HepG2 (cell line): ENCODE results near the gene ALDH3B2. TPM values are rescaled to one million over a fixed set of nuclear protein-coding genes. Genes with fewer than 3 reads are reported as not detected.
"Not testable (repeated sequence)": the region's sequence is repeated elsewhere in the genome, so short reads cannot be mapped to it uniquely, and the experiment has no call there.

Source experiments
- ATAC-seq: fragments of 200-7000 bp; cut with Tn5 transposase; 3 replicates; pipeline ENCODE4 v1.9.1; 2020; ENCODE audit warnings: mild to moderate bottlenecking, moderate library complexity
- BruUV-seq: library from RNA; stranded (reverse); fragments of 400-500 nt; replicated peaks from 2 replicates; lab custom pipeline; 2021; lab: Mats Ljungman, UMichigan
- CTCF ChIA-PET: fragments of 300-600 bp; formaldehyde crosslinking; extraction: SDS; loops from one replicate; lab custom pipeline; 2021; ENCODE audit warnings: low total read pairs, inconsistent platforms, low intra/inter-chr PET ratio; lab: Yijun Ruan, JAX
- POLR2A ChIA-PET: fragments of 350-600 bp; sonication (Branson Sonifier 250); formaldehyde crosslinking; loops from one replicate; lab custom pipeline; 2020; ENCODE audit warnings: antibody characterized with exemption, inconsistent platforms; lab: Yijun Ruan, JAX
- DNase-seq: peaks from one replicate; pipeline ENCODE4 v3.0.0-alpha.2; 2015; ENCODE audit warnings: low spot score
- FAIRE-seq: peaks from 3 replicates; lab custom pipeline; 2011; peaks lifted over from hg19 to GRCh38; lab: Jason Lieb, UNC
- H2AFZ ChIP-seq: one replicate; pipeline ENCODE4 v1.6.1; 2011; ENCODE audit warnings: low read length, inconsistent platforms
- H3K27ac ChIP-seq: fragments of 300-600 bp; 3 replicates; pipeline ENCODE4 v1.8.0; 2011; ENCODE audit warnings: mixed run types, mild to moderate bottlenecking, mixed read lengths, low read length, inconsistent platforms; ENCODE audit not compliant: insufficient read depth; ENCODE audit errors: extremely low read length
- H3K27me3 ChIP-seq, 2 experiments: fragments of 200-600 bp in 1 of 2; 2 replicates in 1 of 2; 3 replicates in 1 of 2; pipeline versions ENCODE4 v1.6.0 to v1.8.0; 2011; ENCODE audit warnings: low read length in 2 of 2, mild to moderate bottlenecking in 2 of 2, moderate library complexity in 2 of 2, inconsistent platforms in 1 of 2; ENCODE audit not compliant: insufficient read depth in 2 of 2, control insufficient read depth in 1 of 2
- H3K36me3 ChIP-seq, 2 experiments: fragments of 200-600 bp in 1 of 2; replicated peaks in 1 of 2; 2 replicates in 1 of 2; 3 replicates in 1 of 2; pipeline versions ENCODE4 v1.5.1 to v1.8.0; 2011; ENCODE audit warnings: low read length in 2 of 2, inconsistent platforms in 1 of 2; ENCODE audit not compliant: insufficient read depth in 2 of 2, control insufficient read depth in 1 of 2
- H3K4me1 ChIP-seq: 2 replicates; pipeline ENCODE4 v1.5.1; 2012; ENCODE audit warnings: low read length, inconsistent platforms; ENCODE audit not compliant: insufficient read depth
- H3K4me2 ChIP-seq: 2 replicates; pipeline ENCODE4 v1.6.0; 2011; ENCODE audit warnings: low read depth, low read length, inconsistent platforms
- H3K4me3 ChIP-seq, 3 experiments: fragments of 200-600 bp in 1 of 3; sonication (generic), shearing (Covaris generic) in 1 of 3; replicated peaks in 1 of 3; 2 replicates each; pipeline ENCODE4 v1.5.1; 2011 to 2016; ENCODE audit warnings: low read length in 3 of 3, inconsistent platforms in 2 of 3, low read depth in 2 of 3, mild to moderate bottlenecking in 2 of 3, control low read depth in 1 of 3, mixed read lengths in 1 of 3; ENCODE audit not compliant: insufficient read depth in 1 of 3
- H3K79me2 ChIP-seq: one replicate; pipeline ENCODE4 v1.6.1; 2011; ENCODE audit warnings: low read length, inconsistent platforms; ENCODE audit not compliant: insufficient read depth
- H3K9ac ChIP-seq: 2 replicates; pipeline ENCODE4 v1.6.0; 2011; ENCODE audit warnings: mild to moderate bottlenecking, low read depth, low read length, inconsistent platforms; ENCODE audit not compliant: insufficient read depth
- H3K9me3 ChIP-seq: 2 replicates; pipeline ENCODE4 v1.5.1; 2012; ENCODE audit warnings: mild to moderate bottlenecking, low read length
- H4K20me1 ChIP-seq: 2 replicates; pipeline ENCODE4 v1.6.0; 2011; ENCODE audit warnings: inconsistent platforms, mild to moderate bottlenecking, low read length, moderate library complexity; ENCODE audit not compliant: insufficient read depth
- CEBPG ChIP-seq: IDR thresholded peaks from 2 replicates; pipeline ENCODE4 v1.6.1; 2016
- IRF1 ChIP-seq: sonication (generic); formaldehyde crosslinking; IDR thresholded peaks from 2 replicates; pipeline ENCODE4 v1.4.0; 2020; ENCODE audit warnings: low read depth, mild to moderate bottlenecking, missing genetic modification reagents
- JDP2 ChIP-seq: sonication (generic); formaldehyde crosslinking; IDR thresholded peaks from 2 replicates; pipeline ENCODE4 v1.8.1; 2022; ENCODE audit warnings: missing genetic modification reagents, borderline replicate concordance
- PHF21A ChIP-seq: sonication (generic); formaldehyde crosslinking; IDR thresholded peaks from 2 replicates; pipeline ENCODE4 v1.5.0; 2020; ENCODE audit warnings: mild to moderate bottlenecking, missing genetic modification reagents
- REXO4 ChIP-seq: sonication (generic); formaldehyde crosslinking; IDR thresholded peaks from 2 replicates; pipeline ENCODE4 v1.8.0; 2022; ENCODE audit warnings: missing genetic modification reagents, mild to moderate bottlenecking, borderline replicate concordance
- WGBS: methylation state at CpG from one replicate; pipeline ENCODE4 v1.1.6; 2017; ENCODE audit warnings: low lambda C conversion rate; 5-methylcytosine and 5-hydroxymethylcytosine counted together
- in situ Hi-C: cut with HindIII; loops from 2 replicates; pipeline ENCODE4 v1.10.0; 2017; ENCODE audit warnings: low pct_unique_long_range_greater_than_20kb; ENCODE audit not compliant: extremely low pct_ligation_motif_present
- intact Hi-C: fragments of 100-400 bp; cut with micrococcal nuclease; formaldehyde crosslinking; loops from one replicate; pipeline ENCODE4 v1.10.0; 2022; ENCODE audit not compliant: unreplicated experiment
- polyA plus RNA-seq, 8 experiments: library from polyadenylated mRNA; depleted of rRNA in 3 of 8; stranded (reverse) in 7 of 8; unstranded in 1 of 8; fragments of >200 nt; fragmentation: Illumina TruSeq in 4 of 8; extraction: Trizol in 4 of 8; gene quantifications; 2 replicates each; pipeline versions ENCODE4 v1.2.1 to v1.2.3, GENCODE V29; 2011 to 2016; ENCODE audit warnings: low read depth in 4 of 8, missing spikeins in 1 of 8, mixed read lengths in 1 of 8; ENCODE audit not compliant: insufficient read depth in 1 of 8
- total RNA-seq, 5 experiments: library from RNA; depleted of rRNA; stranded (reverse); fragments of >200 nt; fragmentation: Illumina TruSeq; extraction: Trizol; gene quantifications; 2 replicates each; pipeline ENCODE4 v1.2.3, GENCODE V29; 2016; ENCODE audit warnings: low read depth in 1 of 5

Gene ALDH3B2
- total and polyA plus RNA-seq, 2 of the 13 experiments (the other 11 are each of a cell fraction or from before 2014, with no cell fraction given): not detected

- WGBS: 72% methylated on average over 7 of the region's 24 CpGs
- Histone ChIP-seq H2AFZ (no peak overlapping the region), H4K20me1 (no peaks in the 10 kb centered on the region), H3K4me2 (no peak overlapping the region), H3K36me3 (no peaks in the 10 kb centered on the region), H3K4me3 (no peak overlapping the region), H3K27me3 (peaks cover 0 to 9% of the 10 kb centered on the region in 2 experiments; a peak in 4 of 5 replicates), H3K9me3 (no peaks in the 10 kb centered on the region), H3K27ac (no peak overlapping the region), H3K4me1 (peaks cover 31% of the 10 kb centered on the region), H3K79me2 (no peaks in the 10 kb centered on the region), H3K9ac (no peak overlapping the region)
- TF ChIP-seq REXO4 (CRISPR knock-in tag) (no peak), IRF1 (CRISPR knock-in tag) (no peak), PHF21A (CRISPR knock-in tag) (no peak), JDP2 (CRISPR knock-in tag) (no peak), CEBPG (CRISPR knock-in tag) (no peak)
- ChIA-PET POLR2A (interaction anchor here (2.4 kb wide), 1 partner anchor 9 kb away, joined by 9 read pairs; the partner anchor contains the start of gene NUDT8), CTCF (interaction anchor here (3.5 kb wide), 1 partner anchor 21 kb away, joined by 12 read pairs; no protein-coding TSS in a partner anchor)
- DNase-seq (no peak), ATAC-seq (no peak), FAIRE-seq (no peak)
- intact Hi-C loops (no loop called here), in situ Hi-C loops (no loop called here)
- BruUV-seq: no TSS peak
These were observed 35.6 kb downstream of the ALDH3B2 start for GRCh38 chr11:67638535-67639437.

GRCh38 chr11:67637441-67637840, 37.0 kb downstream of the ALDH3B2 start:
- H2AFZ ChIP-seq, H3K9ac ChIP-seq, H3K27ac ChIP-seq, H3K79me2 ChIP-seq, intact Hi-C loops, H3K36me3 ChIP-seq, H3K4me2 ChIP-seq, in situ Hi-C loops, H4K20me1 ChIP-seq, DNase-seq, ATAC-seq, BruUV-seq, H3K9me3 ChIP-seq, H3K27me3 ChIP-seq, FAIRE-seq, H3K4me3 ChIP-seq, POLR2A ChIA-PET: not testable (repeated sequence)
- CTCF ChIA-PET: interaction anchor here (1.2 kb wide), 1 partner anchor 22 kb away, joined by 3 read pairs; no protein-coding TSS in a partner anchor
- WGBS: 36% methylated on average over 3 of the region's 3 CpGs
- H3K4me1 ChIP-seq: peaks cover 44% of the 10 kb centered on the region
